CD14-positive monocyte (primary cell): ENCODE results near the gene CHMP1B. TPM values are rescaled to one million over a fixed set of nuclear protein-coding genes. Genes with fewer than 3 reads are reported as not detected.

ENCODE experiments used
- DNase-seq, 3 donors: peaks; one replicate each; pipeline ENCODE4 v3.0.0-alpha.2; 2011 to 2022
- H2AFZ ChIP-seq: 2 replicates; pipeline ENCODE4 v1.6.0; 2012; ENCODE audit warnings: mild to moderate bottlenecking, low read depth, low read length, inconsistent platforms; ENCODE audit not compliant: insufficient read depth, poor library complexity, severe bottlenecking
- H3K27ac ChIP-seq, 2 donors: 1 replicate in 1 of 2; 2 replicates in 1 of 2; pipeline ENCODE4 v1.5.1; 2012 to 2013; ENCODE audit warnings: low read length in 2 of 2, control low read depth in 1 of 2, inconsistent platforms in 1 of 2, low read depth in 1 of 2, mild to moderate bottlenecking in 1 of 2
- H3K27me3 ChIP-seq, 2 donors: one replicate each; pipeline versions ENCODE4 v1.6.0 to v1.6.1; 2011 to 2013; ENCODE audit warnings: low read length in 2 of 2; ENCODE audit not compliant: control insufficient read depth in 2 of 2, insufficient read depth in 2 of 2
- H3K36me3 ChIP-seq, 2 donors: replicated peaks in 1 of 2; 1 replicate in 1 of 2; 2 replicates in 1 of 2; pipeline versions ENCODE4 v1.5.1 to v1.6.1; 2012 to 2013; ENCODE audit warnings: low read length in 2 of 2, control low read depth in 1 of 2, inconsistent platforms in 1 of 2, mild to moderate bottlenecking in 1 of 2; ENCODE audit not compliant: insufficient read depth in 2 of 2, control insufficient read depth in 1 of 2
- H3K4me1 ChIP-seq, 2 donors: 1 replicate in 1 of 2; 2 replicates in 1 of 2; pipeline versions ENCODE4 v1.5.1 to v1.6.1; 2012 to 2013; ENCODE audit warnings: low read length in 2 of 2, control low read depth in 1 of 2, inconsistent platforms in 1 of 2, mild to moderate bottlenecking in 1 of 2, moderate library complexity in 1 of 2; ENCODE audit not compliant: insufficient read depth in 2 of 2, control insufficient read depth in 1 of 2
- H3K4me2 ChIP-seq: replicated peaks from 2 replicates; pipeline ENCODE3; 2012; ENCODE audit warnings: low read length, moderate library complexity, mild to moderate bottlenecking; ENCODE audit not compliant: poor library complexity, severe bottlenecking; ENCODE audit errors: extremely low read depth
- H3K4me3 ChIP-seq, 3 experiments: fragments of 200-600 bp in 1 of 3; sonication (generic) in 1 of 3; replicated peaks in 1 of 3; 1 replicate in 2 of 3; 2 replicates in 1 of 3; pipeline ENCODE4 v1.5.1; 2011 to 2013; ENCODE audit warnings: low read length in 3 of 3, mild to moderate bottlenecking in 3 of 3, control low read depth in 2 of 3, low read depth in 2 of 3, inconsistent platforms in 1 of 3, moderate library complexity in 1 of 3
- H3K79me2 ChIP-seq: 2 replicates; pipeline ENCODE4 v1.6.0; 2012; ENCODE audit warnings: mild to moderate bottlenecking, control low read depth, inconsistent platforms, low read length, moderate library complexity; ENCODE audit not compliant: insufficient read depth
- H3K9ac ChIP-seq: 2 replicates; pipeline ENCODE4 v1.6.0; 2017; ENCODE audit warnings: low read length, mild to moderate bottlenecking; ENCODE audit not compliant: insufficient read depth, poor library complexity, severe bottlenecking
- H3K9me3 ChIP-seq, 2 donors: replicated peaks in 1 of 2; 1 replicate in 1 of 2; 2 replicates in 1 of 2; pipeline versions ENCODE4 v1.5.1 to v1.6.1; 2012 to 2013; ENCODE audit warnings: low read length in 2 of 2, control low read depth in 1 of 2; ENCODE audit not compliant: control insufficient read depth in 1 of 2, insufficient read depth in 1 of 2
- H4K20me1 ChIP-seq: 2 replicates; pipeline ENCODE4 v1.6.0; 2012; ENCODE audit warnings: mild to moderate bottlenecking, low read length, control low read depth, moderate library complexity; ENCODE audit not compliant: insufficient read depth
- H3K27ac Mint-ChIP-seq, 7 donors: one replicate each; pipeline ENCODE4 v1.8.0; 2020; ENCODE audit warnings: mild to moderate bottlenecking in 7 of 7, mixed read lengths in 7 of 7, moderate library complexity in 6 of 7, inconsistent platforms in 2 of 7
- H3K27me3 Mint-ChIP-seq, 3 donors: one replicate each; pipeline ENCODE4 v1.8.0; 2021 to 2022; ENCODE audit warnings: low read depth in 3 of 3, mild to moderate bottlenecking in 3 of 3, mixed read lengths in 3 of 3, moderate library complexity in 3 of 3, inconsistent platforms in 1 of 3
- H3K36me3 Mint-ChIP-seq, 2 donors: one replicate each; pipeline ENCODE4 v1.8.0; 2020; ENCODE audit warnings: mixed read lengths in 2 of 2, inconsistent platforms in 1 of 2, mild to moderate bottlenecking in 1 of 2
- H3K4me1 Mint-ChIP-seq: one replicate; pipeline ENCODE4 v1.8.0; 2020; ENCODE audit warnings: mild to moderate bottlenecking, mixed read lengths
- H3K4me3 Mint-ChIP-seq, 2 donors: one replicate each; pipeline ENCODE4 v1.8.0; 2020; ENCODE audit warnings: mild to moderate bottlenecking in 2 of 2, mixed read lengths in 2 of 2, moderate library complexity in 1 of 2
- H3K9me3 Mint-ChIP-seq, 7 donors: one replicate each; pipeline ENCODE4 v1.8.0; 2020 to 2022; ENCODE audit warnings: mixed read lengths in 7 of 7, mild to moderate bottlenecking in 6 of 7, moderate library complexity in 6 of 7, inconsistent platforms in 2 of 7
- WGBS: methylation state at CpG from one replicate; pipeline ENCODE4 v1.1.5; 2013; ENCODE audit warnings: missing lambda C conversion rate; ENCODE audit not compliant: insufficient coverage; 5-methylcytosine and 5-hydroxymethylcytosine counted together
- intact Hi-C, 2 donors: fragments of 100-400 bp; cut with micrococcal nuclease; formaldehyde crosslinking; loops; one replicate each; pipeline versions ENCODE4 v1.15.0 to v1.15.1; 2023
- polyA plus RNA-seq, 3 donors: library from polyadenylated mRNA; depleted of rRNA in 1 of 3; unstranded in 2 of 3; stranded (reverse) in 1 of 3; fragments of 300-500 nt in 2 of 3; fragments of >200 nt in 1 of 3; fragmentation: Illumina TruSeq in 2 of 3; gene quantifications; 1 replicate in 2 of 3; 2 replicates in 1 of 3; pipeline ENCODE4 v1.2.3, GENCODE V29; 2012 to 2021
- TF ChIP-seq, protein P1 (sequence below): fragments of 200-600 bp; IDR thresholded peaks from one replicate; pipeline ENCODE4 v1.8.0; 2022; ENCODE audit warnings: antibody characterized with exemption, mild to moderate bottlenecking

Gene CHMP1B
- polyA plus RNA-seq, 3 donors = 95.2 to 182 (median 105) TPM

DNA sequence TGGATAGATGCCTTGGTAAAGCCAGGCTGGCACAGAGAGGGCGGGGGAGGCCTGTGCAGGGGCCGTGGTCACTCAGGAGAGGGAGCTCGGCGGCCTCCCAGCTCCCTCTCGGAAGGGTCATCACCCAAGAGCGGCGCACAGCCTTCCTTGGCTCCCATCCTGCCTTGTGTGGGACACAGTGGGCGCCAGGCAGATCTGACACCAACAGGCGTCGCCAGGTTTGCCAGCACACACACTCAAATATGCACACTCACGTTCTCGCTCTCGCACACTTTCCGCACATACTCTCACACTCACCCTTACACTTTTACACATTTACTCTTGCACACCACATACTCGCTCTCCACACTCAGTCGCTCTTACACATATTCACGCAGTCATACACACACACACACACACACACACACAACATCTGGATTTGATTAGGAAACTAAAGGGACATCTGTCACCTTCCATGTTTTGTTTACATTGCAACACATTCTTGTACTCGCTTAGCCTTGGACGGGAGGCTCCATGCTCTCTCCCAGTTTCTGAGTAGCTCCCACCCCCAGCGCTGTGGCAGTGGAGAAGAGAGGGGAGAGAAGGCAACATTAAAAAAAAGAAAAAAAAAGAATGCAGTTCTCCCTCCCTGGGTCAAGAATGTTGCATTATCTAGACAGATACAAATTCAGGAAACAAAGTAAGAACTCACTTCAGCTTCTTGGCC lies 10.5 kb downstream of the CHMP1B start:
- Mint-ChIP-seq H3K27ac (no peak overlapping the region), H3K4me1 (peaks cover 25% of the 10 kb centered on the region), H3K9me3 (peaks cover 0 to 6% (median 0%) of the 10 kb centered on the region in 7 donors), H3K4me3 (peak overlapping the region in 1 of 2 donors; percentile 9), H3K27me3 (peaks cover 9 to 13% (median 10%) of the 10 kb centered on the region in 3 donors), H3K36me3 (peaks cover 0 to 4% of the 10 kb centered on the region in 2 donors)
- no peaks in the 10 kb centered on the region for H3K27me3 ChIP-seq
- no peak for DNase-seq
- 97% methylated on average over 17 of the region's 20 CpGs for WGBS
- H2AFZ ChIP-seq = no peak overlapping the region
- no peak overlapping the region for H3K9ac ChIP-seq
- no peaks in the 10 kb centered on the region for H3K79me2 ChIP-seq
- H3K4me2 ChIP-seq = no peak overlapping the region
- H3K27ac ChIP-seq = no peak overlapping the region
- intact Hi-C loops = loop anchor here in 1 of 2 donors (10.0 kb wide), 1 partner anchor 127 kb away; no protein-coding TSS in a partner anchor
- TF ChIP-seq, protein P1, sequence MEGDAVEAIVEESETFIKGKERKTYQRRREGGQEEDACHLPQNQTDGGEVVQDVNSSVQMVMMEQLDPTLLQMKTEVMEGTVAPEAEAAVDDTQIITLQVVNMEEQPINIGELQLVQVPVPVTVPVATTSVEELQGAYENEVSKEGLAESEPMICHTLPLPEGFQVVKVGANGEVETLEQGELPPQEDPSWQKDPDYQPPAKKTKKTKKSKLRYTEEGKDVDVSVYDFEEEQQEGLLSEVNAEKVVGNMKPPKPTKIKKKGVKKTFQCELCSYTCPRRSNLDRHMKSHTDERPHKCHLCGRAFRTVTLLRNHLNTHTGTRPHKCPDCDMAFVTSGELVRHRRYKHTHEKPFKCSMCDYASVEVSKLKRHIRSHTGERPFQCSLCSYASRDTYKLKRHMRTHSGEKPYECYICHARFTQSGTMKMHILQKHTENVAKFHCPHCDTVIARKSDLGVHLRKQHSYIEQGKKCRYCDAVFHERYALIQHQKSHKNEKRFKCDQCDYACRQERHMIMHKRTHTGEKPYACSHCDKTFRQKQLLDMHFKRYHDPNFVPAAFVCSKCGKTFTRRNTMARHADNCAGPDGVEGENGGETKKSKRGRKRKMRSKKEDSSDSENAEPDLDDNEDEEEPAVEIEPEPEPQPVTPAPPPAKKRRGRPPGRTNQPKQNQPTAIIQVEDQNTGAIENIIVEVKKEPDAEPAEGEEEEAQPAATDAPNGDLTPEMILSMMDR = no peak
- H3K36me3 ChIP-seq = no peaks in the 10 kb centered on the region
- H3K9me3 ChIP-seq = no peaks in the 10 kb centered on the region
- H4K20me1 ChIP-seq = no peaks in the 10 kb centered on the region
- H3K4me1 ChIP-seq = peaks cover 22 to 27% of the 10 kb centered on the region in 2 donors
- no peak overlapping the region for H3K4me3 ChIP-seq

DNA sequence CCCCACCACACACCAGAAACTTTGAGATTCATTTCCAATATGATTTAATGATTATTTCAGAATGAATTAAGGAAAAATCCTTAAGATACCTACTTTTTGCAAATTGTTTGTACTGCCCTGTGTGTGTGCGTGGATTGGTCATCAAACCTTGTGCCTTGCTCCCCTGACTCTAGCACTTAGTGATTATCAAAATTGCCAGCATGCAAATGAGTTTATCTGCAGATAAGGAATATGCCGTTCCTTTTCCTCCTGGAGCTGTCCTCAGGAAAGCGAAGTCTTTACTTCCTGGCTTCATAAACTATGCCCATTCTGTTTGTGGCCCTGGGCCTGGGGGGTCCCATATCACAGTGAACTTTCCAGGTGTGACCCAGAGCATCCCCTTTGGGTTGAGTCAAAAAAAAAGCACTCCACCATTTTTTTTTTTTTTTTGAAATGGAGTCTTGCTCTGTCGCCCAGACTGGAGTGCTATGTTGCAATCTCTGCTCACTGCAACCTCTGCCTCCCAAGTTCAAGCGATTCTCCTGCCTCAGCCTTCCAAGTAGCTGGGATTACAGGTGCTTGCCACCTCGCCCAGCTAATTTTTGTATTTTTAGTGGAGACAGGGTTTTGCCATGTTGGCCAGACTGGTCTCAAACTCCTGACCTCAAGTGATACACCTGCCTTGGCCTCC lies 11.4 kb downstream of the CHMP1B start:
- H3K4me2 ChIP-seq = no peak overlapping the region
- WGBS = 77% methylated on average over 4 of the region's 6 CpGs
- peaks cover 10 to 15% (median 11%) of the 10 kb centered on the region in 3 donors for H3K27me3 Mint-ChIP-seq
- no peak for DNase-seq
- no peaks in the 10 kb centered on the region for H3K36me3 ChIP-seq
- H3K27ac ChIP-seq = no peak overlapping the region
- no peak overlapping the region for H3K4me3 Mint-ChIP-seq
- peaks cover 0 to 4% of the 10 kb centered on the region in 2 donors for H3K36me3 Mint-ChIP-seq
- no peaks in the 10 kb centered on the region for H3K9me3 ChIP-seq
- no peaks in the 10 kb centered on the region for H4K20me1 ChIP-seq
- TF ChIP-seq, protein P1 = no peak
- H3K9ac ChIP-seq = no peak overlapping the region
- peak overlapping the region in 2 of 7 donors; percentile 24 to 67 for H3K27ac Mint-ChIP-seq
- peaks cover 17% of the 10 kb centered on the region for H3K4me1 Mint-ChIP-seq
- H3K4me1 ChIP-seq = peaks cover 14 to 18% of the 10 kb centered on the region in 2 donors
- no peaks in the 10 kb centered on the region for H3K27me3 ChIP-seq
- no peaks in the 10 kb centered on the region for H3K79me2 ChIP-seq
- no peak overlapping the region for H2AFZ ChIP-seq
- H3K9me3 Mint-ChIP-seq = peaks cover 0 to 6% (median 0%) of the 10 kb centered on the region in 7 donors
- intact Hi-C loops = loop anchor here in 1 of 2 donors (10.0 kb wide), 1 partner anchor 128 kb away; no protein-coding TSS in a partner anchor
- H3K4me3 ChIP-seq = no peak overlapping the region
